ENCODE measurements around the gene GPR176.

GPR176 gene

DNA sequence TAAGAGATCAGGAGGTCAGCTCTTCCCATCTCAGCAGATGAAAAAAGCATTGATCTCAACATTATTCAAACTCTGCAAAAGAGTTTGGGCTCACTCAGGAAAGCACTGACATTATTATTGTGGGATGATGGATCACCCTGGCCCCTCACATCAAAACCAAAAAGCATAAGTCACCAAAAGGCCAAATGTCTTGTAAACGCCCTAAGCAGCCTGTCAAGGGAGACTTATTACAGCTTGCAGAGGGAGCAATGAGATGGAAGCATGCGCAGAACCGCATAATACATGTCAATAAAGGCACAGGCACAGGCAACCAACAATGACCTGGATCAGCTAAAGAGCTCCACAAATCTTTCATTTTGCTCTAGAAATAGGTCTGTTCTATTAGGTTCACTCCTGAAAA is 142.0 kb downstream of the GPR176 start:
- no peak for DNase-seq

DNA sequence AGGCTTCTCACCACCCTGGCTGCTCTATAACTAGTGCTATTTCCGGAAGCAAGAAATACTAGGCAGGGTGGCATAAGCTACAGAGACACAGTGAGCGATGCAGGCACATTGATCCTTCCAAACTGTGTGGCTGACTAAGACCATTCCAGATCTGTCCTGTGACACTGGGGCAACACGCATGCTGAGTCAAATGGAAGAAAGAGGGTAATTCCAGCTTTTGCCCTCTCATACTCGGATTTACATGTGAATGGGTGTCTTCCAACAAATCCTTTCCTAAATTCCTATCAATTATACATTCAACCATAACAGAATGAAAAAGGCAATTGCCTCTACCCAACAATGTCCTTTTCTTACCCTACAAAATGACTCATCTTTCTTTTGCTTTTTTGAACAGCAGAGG is 142.6 kb downstream of the GPR176 start:
- no peak for DNase-seq

DNA sequence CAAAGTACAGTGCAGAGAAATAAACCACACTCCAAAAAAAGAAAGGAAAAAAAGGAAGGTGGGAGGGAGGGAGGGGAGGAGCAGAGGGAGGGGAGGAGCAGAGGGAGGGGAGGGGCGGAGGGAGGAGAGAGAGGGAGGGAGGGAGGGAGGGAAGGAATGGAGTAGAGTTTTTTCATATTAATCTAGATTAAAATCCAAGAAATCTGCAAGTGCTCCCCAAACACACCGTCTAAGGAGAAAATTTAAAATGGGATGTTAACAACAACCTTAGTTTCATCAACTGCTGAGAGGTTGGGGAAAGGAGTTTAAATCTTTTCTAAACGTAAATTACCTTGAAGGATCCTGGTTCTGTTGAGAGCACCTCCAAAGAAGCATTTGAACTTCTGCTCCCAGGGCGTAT is 144.0 kb downstream of the GPR176 start:
- DNase-seq, result no peak

DNA sequence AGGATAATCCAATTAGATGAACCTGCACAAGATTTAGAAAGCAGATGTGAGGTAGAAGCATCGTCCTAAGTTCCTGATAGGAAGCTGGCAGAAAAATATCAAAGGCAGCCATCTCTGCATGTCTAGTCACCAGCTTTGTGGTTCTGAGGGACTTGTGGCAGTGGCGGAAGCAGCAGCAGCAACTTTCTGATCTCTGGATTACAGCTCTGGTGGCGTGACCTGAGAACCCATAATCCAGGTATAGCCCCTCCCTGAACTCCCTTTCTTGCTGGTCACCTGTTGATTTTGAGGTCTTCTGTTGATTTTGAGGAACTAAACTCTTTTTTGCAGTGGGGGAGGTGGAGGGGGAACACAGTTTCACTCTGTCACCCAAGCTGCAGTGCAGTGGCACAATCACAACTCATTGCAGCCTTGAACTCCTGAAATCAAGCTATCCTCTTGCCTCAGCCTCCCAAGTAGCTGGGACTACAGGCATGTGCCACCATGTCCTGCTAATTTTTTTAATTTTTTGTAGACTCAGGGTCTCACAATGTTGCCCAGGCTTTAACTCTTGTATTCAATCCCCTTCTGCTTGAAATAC is 145.3 kb downstream of the GPR176 start:
- DNase-seq, result no peak

DNA sequence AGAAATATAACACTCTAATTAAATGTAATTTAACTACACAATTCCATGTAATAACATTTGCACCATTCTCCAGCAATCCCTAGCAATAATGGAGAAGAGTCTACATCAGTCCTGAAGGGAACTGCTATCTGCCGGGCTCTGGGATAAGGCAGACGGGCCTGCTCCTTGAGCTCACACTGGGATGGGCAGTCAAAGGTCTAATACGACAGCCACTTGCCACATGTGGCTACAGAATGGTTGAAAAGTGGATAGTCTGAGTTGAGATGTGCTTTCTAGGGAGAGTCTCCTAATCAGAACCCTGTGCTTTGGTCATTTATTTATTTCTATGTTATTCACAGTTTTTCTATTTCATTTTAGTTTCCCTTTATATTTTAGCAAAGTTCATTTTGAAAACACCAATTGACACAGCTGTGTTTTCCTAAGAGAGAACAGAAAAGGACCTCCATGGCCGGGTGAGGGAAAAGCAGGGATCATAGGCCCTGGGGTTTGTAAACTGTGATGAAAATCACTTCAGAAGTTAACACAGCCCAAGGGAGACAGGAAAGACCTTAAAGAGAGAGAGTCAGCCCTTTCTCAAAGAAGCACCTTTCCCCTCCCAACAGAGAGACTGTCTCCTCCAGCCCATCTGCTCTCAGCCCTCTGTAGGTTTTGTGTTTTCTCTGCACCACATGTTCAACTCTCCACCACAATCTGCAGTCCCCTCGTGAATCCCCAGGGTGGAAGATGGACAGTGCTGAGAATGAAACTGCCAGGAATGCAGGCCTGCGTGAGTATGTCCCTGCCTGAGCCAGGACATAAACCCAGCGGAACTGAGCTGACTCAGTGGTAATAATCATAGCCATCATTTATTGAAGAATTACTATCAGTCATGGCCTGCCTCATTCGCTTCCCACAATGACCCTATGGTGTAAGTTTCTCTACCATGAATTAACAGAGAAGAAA is 149.0 kb downstream of the GPR176 start:
- no peak for DNase-seq

DNA sequence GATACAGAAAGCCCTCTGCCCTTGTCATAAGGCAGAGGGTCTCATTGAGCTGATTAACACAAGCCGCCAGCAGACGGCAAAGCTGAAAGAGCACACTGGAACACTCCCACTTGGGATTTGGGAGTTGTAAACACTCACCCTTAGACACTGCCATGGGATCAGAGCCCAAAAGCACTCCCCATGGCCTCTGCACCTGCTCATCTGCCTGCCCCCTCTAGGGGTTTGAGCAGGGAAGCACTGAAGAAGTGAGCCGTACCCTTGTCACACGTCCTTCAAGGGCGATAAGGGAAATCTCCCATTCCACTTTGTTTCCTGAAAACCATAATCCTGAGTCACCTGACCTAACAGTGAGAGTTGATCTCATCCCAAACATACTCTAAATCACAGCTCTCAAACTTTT is 152.1 kb downstream of the GPR176 start:
- no peak for DNase-seq

DNA sequence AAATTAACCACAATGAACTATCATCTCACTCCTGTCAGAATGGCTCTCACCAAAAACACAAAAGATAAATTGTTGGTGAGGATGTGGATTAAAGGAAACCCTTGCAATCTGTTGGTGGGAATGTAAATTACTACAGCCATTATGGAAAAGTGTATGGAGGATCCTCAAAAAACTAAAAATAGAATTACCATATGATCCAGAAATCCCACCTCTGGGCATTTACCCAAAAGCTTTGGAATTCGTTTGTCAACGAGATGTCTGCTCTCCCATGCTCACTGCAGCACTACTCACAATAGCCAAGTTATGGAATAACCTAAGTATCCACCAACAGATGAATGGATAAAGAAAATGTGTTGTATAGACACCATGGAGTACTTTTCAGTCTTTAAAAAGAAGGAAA is 159.1 kb downstream of the GPR176 start:
- no peak for DNase-seq

DNA sequence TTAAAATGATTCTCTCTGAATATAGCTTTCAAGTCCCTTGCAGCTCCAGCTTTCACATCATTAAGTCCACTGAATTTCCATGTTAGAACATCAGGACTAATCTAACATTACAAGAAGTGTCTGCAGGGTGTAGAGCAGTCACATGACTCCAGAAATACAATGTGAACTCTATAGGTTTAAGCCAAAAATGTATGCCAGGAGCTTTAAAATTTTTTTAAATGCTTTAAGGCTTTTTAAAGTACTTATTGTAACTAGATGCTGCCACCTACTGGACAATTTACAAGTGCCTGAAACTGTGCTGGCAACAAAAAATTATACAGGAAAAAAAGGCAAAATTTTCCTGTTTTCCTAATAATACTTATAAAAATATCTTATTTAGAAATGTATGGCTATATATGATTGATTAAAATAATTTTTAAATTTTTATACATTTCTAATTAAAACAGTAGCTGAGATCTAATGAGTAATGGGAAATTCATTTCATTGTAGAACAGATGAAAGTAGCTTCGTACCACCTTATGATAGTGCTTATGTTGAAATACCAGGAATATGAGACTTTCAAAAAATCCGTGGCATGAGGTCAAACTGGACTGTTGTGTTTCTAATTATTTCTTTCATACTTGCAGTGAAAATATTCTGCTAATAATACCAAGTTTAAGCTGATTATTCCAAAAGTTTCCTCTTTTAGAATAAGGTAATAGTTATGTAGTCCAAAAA is 163.1 kb downstream of the GPR176 start:
- DNase-seq, result peak in 1 of 2 experiments; percentile 50

DNA sequence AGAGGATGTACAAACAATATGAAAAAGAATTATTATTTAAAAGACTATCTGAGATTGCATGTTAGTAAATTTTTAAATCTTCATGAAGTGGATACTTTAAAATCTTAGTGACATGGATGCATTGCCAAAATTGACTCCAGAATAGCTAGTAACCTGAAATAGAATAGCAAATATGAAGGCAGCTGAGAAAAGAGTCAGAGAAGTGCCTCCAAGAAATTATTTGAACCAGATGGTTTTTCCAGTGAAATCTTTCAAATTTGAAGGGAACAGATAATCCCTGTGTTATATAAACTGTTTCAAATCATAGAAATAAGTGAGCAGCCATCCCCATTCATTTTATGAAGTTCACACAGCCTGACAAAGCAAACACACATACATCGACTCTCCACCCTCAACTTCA is 167.1 kb downstream of the GPR176 start:
- DNase-seq, result no peak

DNA sequence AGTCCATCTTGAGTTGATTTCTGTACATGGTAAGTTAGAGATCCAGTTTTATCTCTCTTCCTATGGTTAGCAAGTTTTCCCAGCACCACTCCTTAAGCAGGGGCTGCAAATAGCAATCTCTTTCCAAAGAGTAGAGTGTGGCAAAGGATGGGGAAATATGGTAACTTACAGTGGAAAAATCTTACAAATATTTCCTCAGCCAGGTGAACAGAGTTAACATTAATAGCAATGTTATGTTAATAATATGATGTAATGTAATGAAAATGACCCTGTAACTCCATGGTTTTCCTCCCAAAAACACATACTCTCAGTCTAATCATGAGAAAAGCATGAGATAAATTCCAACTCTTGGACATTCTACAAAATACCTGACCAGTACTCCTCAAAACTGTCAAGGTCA is 167.8 kb downstream of the GPR176 start:
- no peak for DNase-seq
